ENCODE results near the gene ATP1A4.

Gene ATP1A4

DNA sequence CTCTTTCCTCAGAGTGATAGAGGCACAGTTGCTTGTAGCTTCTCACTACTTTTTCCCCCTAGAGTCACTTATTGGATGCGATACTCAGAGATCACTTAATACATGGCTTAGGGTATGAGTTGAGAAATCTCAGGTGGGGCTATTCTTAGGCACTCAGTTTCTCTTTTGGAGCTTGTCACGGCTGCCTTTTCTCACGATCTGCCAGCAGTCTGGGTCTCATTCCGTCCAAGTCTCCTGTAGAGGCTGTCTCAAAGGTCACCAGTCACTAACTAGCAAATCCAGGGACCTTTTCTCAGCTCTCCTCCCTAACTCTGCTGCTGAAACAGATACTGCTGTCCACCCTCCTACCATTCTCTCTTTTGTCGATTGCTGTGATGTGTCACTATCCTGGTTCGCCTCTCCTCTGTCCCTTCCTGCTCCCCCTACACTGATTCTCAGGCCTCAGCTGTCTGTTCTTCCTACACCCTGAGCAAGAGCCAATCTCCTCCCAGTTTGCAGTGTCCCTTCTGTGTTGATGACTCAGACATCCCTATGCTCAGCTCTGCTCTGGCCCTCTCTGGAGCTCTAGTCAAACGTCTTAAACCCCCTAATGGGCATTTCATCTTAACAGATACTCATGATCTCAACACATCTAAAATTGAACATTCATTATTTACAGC lies 23.4 kb upstream of the ATP1A4 start:
- in situ Hi-C loops (cut with HindIII; ENCODE audit: low sequenced_read_pairs): no loop called here
- DNase-seq (ENCODE audit: low read depth, low spot score): peak; percentile 56
- no peak overlapping the region for H3K4me3 ChIP-seq (ENCODE audit: low read depth, low read length)
- TF ChIP-seq, protein P1, sequence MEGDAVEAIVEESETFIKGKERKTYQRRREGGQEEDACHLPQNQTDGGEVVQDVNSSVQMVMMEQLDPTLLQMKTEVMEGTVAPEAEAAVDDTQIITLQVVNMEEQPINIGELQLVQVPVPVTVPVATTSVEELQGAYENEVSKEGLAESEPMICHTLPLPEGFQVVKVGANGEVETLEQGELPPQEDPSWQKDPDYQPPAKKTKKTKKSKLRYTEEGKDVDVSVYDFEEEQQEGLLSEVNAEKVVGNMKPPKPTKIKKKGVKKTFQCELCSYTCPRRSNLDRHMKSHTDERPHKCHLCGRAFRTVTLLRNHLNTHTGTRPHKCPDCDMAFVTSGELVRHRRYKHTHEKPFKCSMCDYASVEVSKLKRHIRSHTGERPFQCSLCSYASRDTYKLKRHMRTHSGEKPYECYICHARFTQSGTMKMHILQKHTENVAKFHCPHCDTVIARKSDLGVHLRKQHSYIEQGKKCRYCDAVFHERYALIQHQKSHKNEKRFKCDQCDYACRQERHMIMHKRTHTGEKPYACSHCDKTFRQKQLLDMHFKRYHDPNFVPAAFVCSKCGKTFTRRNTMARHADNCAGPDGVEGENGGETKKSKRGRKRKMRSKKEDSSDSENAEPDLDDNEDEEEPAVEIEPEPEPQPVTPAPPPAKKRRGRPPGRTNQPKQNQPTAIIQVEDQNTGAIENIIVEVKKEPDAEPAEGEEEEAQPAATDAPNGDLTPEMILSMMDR (IDR thresholded peaks at IDR 0.05; ENCODE audit: low read depth, low read length): no peak

DNA sequence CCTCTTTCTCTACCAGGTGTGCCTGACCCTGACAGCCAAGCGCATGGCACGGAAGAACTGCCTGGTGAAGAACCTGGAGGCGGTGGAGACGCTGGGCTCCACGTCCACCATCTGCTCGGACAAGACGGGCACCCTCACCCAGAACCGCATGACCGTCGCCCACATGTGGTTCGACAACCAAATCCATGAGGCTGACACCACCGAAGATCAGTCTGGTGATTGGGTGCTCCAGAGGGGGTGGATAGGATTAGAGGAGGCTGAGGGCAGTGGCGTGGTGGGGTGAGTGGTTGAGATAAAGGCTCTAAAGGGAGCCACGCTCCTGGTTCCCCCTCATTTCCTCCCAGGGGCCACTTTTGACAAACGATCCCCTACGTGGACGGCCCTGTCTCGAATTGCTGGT lies 22.8 kb upstream of the ATP1A4 start:
- no peak overlapping the region for H3K4me3 ChIP-seq (ENCODE audit: low read depth, low read length)
- in situ Hi-C loops (cut with HindIII; ENCODE audit: low sequenced_read_pairs): no loop called here

DNA sequence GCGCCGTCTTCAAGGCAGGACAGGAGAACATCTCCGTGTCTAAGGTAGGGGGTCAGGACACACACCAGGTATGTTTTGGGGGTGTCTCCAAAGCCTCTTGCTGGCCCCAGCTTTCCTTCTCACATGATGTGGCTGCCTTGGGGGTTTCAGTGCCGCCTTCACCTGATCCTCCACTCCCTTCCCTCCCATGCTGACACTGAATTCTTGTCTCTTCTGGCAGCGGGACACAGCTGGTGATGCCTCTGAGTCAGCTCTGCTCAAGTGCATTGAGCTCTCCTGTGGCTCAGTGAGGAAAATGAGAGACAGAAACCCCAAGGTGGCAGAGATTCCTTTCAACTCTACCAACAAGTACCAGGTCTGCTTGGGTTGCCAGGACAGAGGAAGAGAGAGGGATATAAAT lies 22.4 kb upstream of the ATP1A4 start:
- TF ChIP-seq, protein P1 (IDR thresholded peaks at IDR 0.05; ENCODE audit: low read depth, low read length): no peak
- in situ Hi-C loops (cut with HindIII; ENCODE audit: low sequenced_read_pairs): no loop called here
- no peak overlapping the region for H3K4me3 ChIP-seq (ENCODE audit: low read depth, low read length)
- DNase-seq (ENCODE audit: low read depth, low spot score): peak; percentile 28

More for the DNA sequence above, 22.8 kb upstream of the ATP1A4 start:
- no peak for DNase-seq (ENCODE audit: low read depth, low spot score)
- TF ChIP-seq, protein P1 (IDR thresholded peaks at IDR 0.05; ENCODE audit: low read depth, low read length): no peak

DNA sequence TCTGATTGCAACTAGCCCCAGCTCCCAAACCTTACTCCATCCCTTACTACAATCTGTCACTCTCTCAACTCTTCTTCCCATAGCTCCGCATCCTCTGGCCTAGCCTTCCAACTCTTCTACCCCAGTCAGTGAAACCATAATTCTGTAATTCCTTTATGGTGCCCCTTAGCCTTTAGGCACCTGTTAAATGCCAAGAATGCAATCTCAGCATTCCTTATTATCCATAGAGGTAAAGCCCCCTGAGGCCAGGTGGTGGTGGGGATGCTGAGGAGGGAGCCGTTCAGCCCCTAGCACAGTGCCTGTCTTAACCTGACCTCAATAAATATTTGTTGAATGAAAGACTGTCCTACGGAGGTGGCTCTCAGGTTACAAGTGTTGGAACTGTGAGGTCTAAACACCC lies 21.8 kb upstream of the ATP1A4 start:
- DNase-seq (ENCODE audit: low read depth, low spot score): no peak
- no peak overlapping the region for H3K4me3 ChIP-seq (ENCODE audit: low read depth, low read length)
- in situ Hi-C loops (cut with HindIII; ENCODE audit: low sequenced_read_pairs): no loop called here
- TF ChIP-seq, protein P1 (IDR thresholded peaks at IDR 0.05; ENCODE audit: low read depth, low read length): no peak

DNA sequence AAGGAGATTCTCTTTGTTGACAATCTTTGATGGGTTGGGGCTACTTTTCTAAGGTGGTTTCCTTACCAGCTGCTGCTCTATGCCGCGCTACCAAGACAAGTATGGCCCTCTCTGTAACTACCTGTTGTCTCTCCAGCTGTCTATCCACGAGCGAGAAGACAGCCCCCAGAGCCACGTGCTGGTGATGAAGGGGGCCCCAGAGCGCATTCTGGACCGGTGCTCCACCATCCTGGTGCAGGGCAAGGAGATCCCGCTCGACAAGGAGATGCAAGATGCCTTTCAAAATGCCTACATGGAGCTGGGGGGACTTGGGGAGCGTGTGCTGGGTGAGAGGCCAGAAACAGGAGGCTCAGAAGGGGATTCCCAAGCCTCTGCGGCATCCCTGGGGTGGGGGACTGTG lies 21.4 kb upstream of the ATP1A4 start:
- in situ Hi-C loops (cut with HindIII; ENCODE audit: low sequenced_read_pairs): no loop called here
- no peak overlapping the region for H3K4me3 ChIP-seq (ENCODE audit: low read depth, low read length)
- no peak for DNase-seq (ENCODE audit: low read depth, low spot score)
- TF ChIP-seq, protein P1 (IDR thresholded peaks at IDR 0.05; ENCODE audit: low read depth, low read length): no peak

DNA sequence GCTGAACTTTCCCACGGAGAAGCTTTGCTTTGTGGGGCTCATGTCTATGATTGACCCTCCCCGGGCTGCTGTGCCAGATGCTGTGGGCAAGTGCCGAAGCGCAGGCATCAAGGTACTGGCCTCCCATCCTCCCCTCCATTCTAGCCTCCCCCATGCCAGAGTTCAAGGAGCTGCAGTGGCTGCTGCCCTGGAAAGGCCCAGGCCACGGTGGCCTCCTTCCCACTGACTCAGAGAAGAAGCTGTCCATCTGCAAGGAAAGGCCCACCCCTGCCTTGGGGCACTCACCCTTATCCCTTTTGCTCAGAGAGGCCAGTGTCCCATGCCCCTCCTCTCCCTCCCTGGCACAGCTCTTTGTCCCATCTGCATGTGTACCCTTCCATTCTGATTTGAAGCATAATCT lies 20.9 kb upstream of the ATP1A4 start:
- no peak overlapping the region for H3K4me3 ChIP-seq (ENCODE audit: low read depth, low read length)
- in situ Hi-C loops (cut with HindIII; ENCODE audit: low sequenced_read_pairs): no loop called here
- TF ChIP-seq, protein P1 (IDR thresholded peaks at IDR 0.05; ENCODE audit: low read depth, low read length): no peak
- no peak for DNase-seq (ENCODE audit: low read depth, low spot score)
